ENCODE data around the gene CFAP46. TPM values are rescaled to one million over a fixed set of nuclear protein-coding genes. Genes with fewer than 3 reads are reported as not detected.
A peak's percentile ranks its signal among the peaks of the same experiment; 100 is the strongest.
"Not testable (repeated sequence)": the region's sequence is repeated elsewhere in the genome, so short reads cannot be mapped to it uniquely, and the experiment has no call there.

Gene CFAP46
- total RNA-seq, 1 donor from 2014 or later = 1.9 TPM

GRCh38 chr10:132910186-132910880 lies 32.0 kb downstream of the CFAP46 start:
- DNase-seq (peak; percentile 12), ATAC-seq (ENCODE audit: poor library complexity) (no peak)
- intact Hi-C loops (cut with DNase I) = no loop called here

GRCh38 chr10:132909491-132910071 lies 32.8 kb downstream of the CFAP46 start:
- ATAC-seq (ENCODE audit: poor library complexity) (no peak), DNase-seq (peak; percentile 23)

GRCh38 chr10:132908621-132909295 lies 33.6 kb downstream of the CFAP46 start:
- DNase-seq = peak; percentile 39
- ATAC-seq (ENCODE audit: poor library complexity) = no peak
- intact Hi-C loops (cut with DNase I) = no loop called here

More at GRCh38 chr10:132909491-132910071, 32.8 kb downstream of the CFAP46 start:
- intact Hi-C loops (cut with DNase I) = no loop called here

GRCh38 chr10:132907821-132908620 lies 34.3 kb downstream of the CFAP46 start:
- intact Hi-C loops (cut with DNase I) = no loop called here
- ATAC-seq (ENCODE audit: poor library complexity) (no peak), DNase-seq (peak; percentile 29)

GRCh38 chr10:132906836-132907235 lies 35.5 kb downstream of the CFAP46 start:
- no peak for ATAC-seq (ENCODE audit: poor library complexity)
- DNase-seq = peak; percentile 36
- intact Hi-C loops (cut with DNase I) = no loop called here

GRCh38 chr10:132906106-132906505 lies 36.3 kb downstream of the CFAP46 start:
- intact Hi-C loops (cut with DNase I) = no loop called here
- ATAC-seq (ENCODE audit: poor library complexity) (no peak), DNase-seq (peak; percentile 7)

- DNase-seq (peak; percentile 8), ATAC-seq (ENCODE audit: poor library complexity) (no peak)
- intact Hi-C loops (cut with DNase I) = no loop called here
Observed at GRCh38 chr10:132905661-132906060, 36.7 kb downstream of the CFAP46 start.

GRCh38 chr10:132904814-132905649 lies 37.3 kb downstream of the CFAP46 start:
- ATAC-seq (ENCODE audit: poor library complexity) (no peak), DNase-seq (peak; percentile 17)
- intact Hi-C loops (cut with DNase I) = no loop called here

- intact Hi-C loops (cut with DNase I) = no loop called here
- DNase-seq (peak; percentile 50), ATAC-seq (ENCODE audit: poor library complexity) (peak; percentile 52)
Observed at GRCh38 chr10:132904181-132904813, 38.1 kb downstream of the CFAP46 start.

GRCh38 chr10:132902656-132903575 lies 39.5 kb downstream of the CFAP46 start:
- DNase-seq = peak; percentile 29
- intact Hi-C loops (cut with DNase I); ATAC-seq (ENCODE audit: poor library complexity): not testable (repeated sequence)

- intact Hi-C loops (cut with DNase I) = no loop called here
- DNase-seq (peak; percentile 22), ATAC-seq (ENCODE audit: poor library complexity) (no peak)
Observed at GRCh38 chr10:132901351-132901750, 41.0 kb downstream of the CFAP46 start.

GRCh38 chr10:132900211-132900756 lies 42.1 kb downstream of the CFAP46 start:
- DNase-seq = peak; percentile 32
- no peak for ATAC-seq (ENCODE audit: poor library complexity)
- intact Hi-C loops (cut with DNase I) = no loop called here

- ATAC-seq (ENCODE audit: poor library complexity) = no peak
- intact Hi-C loops (cut with DNase I) = no loop called here
- DNase-seq = peak; percentile 33
Observed at GRCh38 chr10:132899751-132900065, 42.7 kb downstream of the CFAP46 start.

- intact Hi-C loops (cut with DNase I) = no loop called here
- no peak for ATAC-seq (ENCODE audit: poor library complexity)
- peak; percentile 27 for DNase-seq
Observed at GRCh38 chr10:132899054-132899750, 43.2 kb downstream of the CFAP46 start.

GRCh38 chr10:132898391-132899053 lies 43.8 kb downstream of the CFAP46 start:
- peak; percentile 42 for DNase-seq
- ATAC-seq (ENCODE audit: poor library complexity) = no peak
- intact Hi-C loops (cut with DNase I) = no loop called here

Data from Right ventricle myocardium superior (tissue), 1 donor.